Measurements from ENCODE around the gene TTC13.

TTC13 gene

GRCh38 chr1:230909974-230910754 lies 68.5 kb downstream of the TTC13 start:
- DNase-seq (ENCODE audit: low read depth in 3 of 3, low spot score in 1 of 3) = no peak

GRCh38 chr1:230907472-230908205 lies 71.0 kb downstream of the TTC13 start:
- DNase-seq (ENCODE audit: low read depth in 3 of 3, low spot score in 1 of 3) = no peak

GRCh38 chr1:230906226-230906625 lies 72.4 kb downstream of the TTC13 start:
- DNase-seq (ENCODE audit: low read depth in 3 of 3, low spot score in 1 of 3) = no peak

GRCh38 chr1:230905733-230906132 lies 72.9 kb downstream of the TTC13 start:
- no peak for DNase-seq (ENCODE audit: low read depth in 3 of 3, low spot score in 1 of 3)

GRCh38 chr1:230902349-230902923 lies 76.2 kb downstream of the TTC13 start:
- no peak for DNase-seq (ENCODE audit: low read depth in 3 of 3, low spot score in 1 of 3)

GRCh38 chr1:230901671-230902070 lies 77.0 kb downstream of the TTC13 start:
- DNase-seq (ENCODE audit: low read depth in 3 of 3, low spot score in 1 of 3) = no peak

- no peak for DNase-seq (ENCODE audit: low read depth in 3 of 3, low spot score in 1 of 3)
Measured at GRCh38 chr1:230900984-230901383, 77.7 kb downstream of the TTC13 start.

GRCh38 chr1:230899841-230900251 lies 78.8 kb downstream of the TTC13 start:
- no peak for DNase-seq (ENCODE audit: low read depth in 3 of 3, low spot score in 1 of 3)

GRCh38 chr1:230898748-230899147 lies 79.9 kb downstream of the TTC13 start:
- no peak for DNase-seq (ENCODE audit: low read depth in 3 of 3, low spot score in 1 of 3)

GRCh38 chr1:230898144-230898543 lies 80.5 kb downstream of the TTC13 start:
- DNase-seq (ENCODE audit: low read depth in 3 of 3, low spot score in 1 of 3) = no peak

- no peak for DNase-seq (ENCODE audit: low read depth in 3 of 3, low spot score in 1 of 3)
Measured at GRCh38 chr1:230896779-230897178, 81.9 kb downstream of the TTC13 start.

GRCh38 chr1:230895452-230895851 lies 83.2 kb downstream of the TTC13 start:
- DNase-seq (ENCODE audit: low read depth in 3 of 3, low spot score in 1 of 3) = no peak

- no peak for DNase-seq (ENCODE audit: low read depth in 3 of 3, low spot score in 1 of 3)
Measured at GRCh38 chr1:230894664-230895063, 84.0 kb downstream of the TTC13 start.

GRCh38 chr1:230894032-230894431 lies 84.6 kb downstream of the TTC13 start:
- no peak for DNase-seq (ENCODE audit: low read depth in 3 of 3, low spot score in 1 of 3)

- DNase-seq (ENCODE audit: low read depth in 3 of 3, low spot score in 1 of 3) = no peak
Measured at GRCh38 chr1:230892018-230892491, 86.6 kb downstream of the TTC13 start.

- DNase-seq (ENCODE audit: low read depth in 3 of 3, low spot score in 1 of 3) = no peak
Measured at GRCh38 chr1:230891413-230891812, 87.2 kb downstream of the TTC13 start.

- DNase-seq (ENCODE audit: low read depth in 3 of 3, low spot score in 1 of 3) = no peak
Measured at GRCh38 chr1:230884646-230885045, 94.0 kb downstream of the TTC13 start.

GRCh38 chr1:230883967-230884366 lies 94.7 kb downstream of the TTC13 start:
- DNase-seq (ENCODE audit: low read depth in 3 of 3, low spot score in 1 of 3) = no peak

- DNase-seq (ENCODE audit: low read depth in 3 of 3, low spot score in 1 of 3) = no peak
Measured at GRCh38 chr1:230879778-230880177, 98.9 kb downstream of the TTC13 start.

- no peak for DNase-seq (ENCODE audit: low read depth in 3 of 3, low spot score in 1 of 3)
Measured at GRCh38 chr1:230878591-230878990, 100.1 kb downstream of the TTC13 start.

- DNase-seq (ENCODE audit: low read depth in 3 of 3, low spot score in 1 of 3) = no peak
Measured at GRCh38 chr1:230877924-230878590, 100.6 kb downstream of the TTC13 start.
